DLD1 (cell line): ENCODE measurements around the gene ANKS1A.

Experiments
- in situ Hi-C: cut with HindIII; loops from 2 replicates; pipeline ENCODE4 v1.10.0; 2017; ENCODE audit warnings: low sequenced_read_pairs

Gene ANKS1A

DNA sequence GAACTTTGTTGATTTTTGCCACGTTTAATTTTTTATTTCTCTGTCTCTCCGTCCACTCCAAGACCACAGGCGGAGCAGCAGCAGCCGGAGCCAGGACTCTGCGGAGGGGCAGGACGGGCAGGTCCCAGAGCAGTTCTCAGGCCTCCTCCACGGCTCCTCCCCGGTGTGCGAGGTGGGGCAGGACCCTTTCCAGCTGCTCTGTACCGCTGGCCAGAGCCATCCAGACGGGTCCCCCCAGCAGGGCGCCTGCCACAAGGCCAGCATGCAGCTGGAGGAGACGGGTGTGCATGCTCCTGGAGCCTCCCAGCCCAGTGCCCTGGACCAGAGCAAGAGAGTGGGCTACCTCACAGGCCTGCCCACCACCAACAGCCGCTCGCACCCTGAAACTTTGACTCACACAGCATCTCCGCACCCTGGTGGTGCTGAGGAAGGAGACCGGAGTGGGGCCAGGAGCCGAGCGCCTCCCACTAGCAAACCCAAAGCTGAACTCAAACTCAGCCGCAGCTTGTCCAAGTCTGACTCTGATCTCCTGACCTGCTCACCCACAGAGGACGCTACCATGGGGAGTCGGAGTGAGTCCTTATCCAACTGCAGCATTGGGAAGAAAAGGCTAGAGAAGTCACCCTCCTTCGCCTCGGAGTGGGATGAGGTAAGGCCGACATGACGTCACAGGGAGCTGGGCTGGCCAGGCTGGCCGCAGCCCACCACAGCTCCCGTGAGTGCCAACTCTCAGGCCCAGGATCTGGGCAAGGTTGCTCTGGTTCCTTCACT is 128.5 kb downstream of the ANKS1A start:
- in situ Hi-C loops: no loop called here

- in situ Hi-C loops: no loop called here
Measured at GRCh38 chr6:35018182-35018519, 129.1 kb downstream of the ANKS1A start.

DNA sequence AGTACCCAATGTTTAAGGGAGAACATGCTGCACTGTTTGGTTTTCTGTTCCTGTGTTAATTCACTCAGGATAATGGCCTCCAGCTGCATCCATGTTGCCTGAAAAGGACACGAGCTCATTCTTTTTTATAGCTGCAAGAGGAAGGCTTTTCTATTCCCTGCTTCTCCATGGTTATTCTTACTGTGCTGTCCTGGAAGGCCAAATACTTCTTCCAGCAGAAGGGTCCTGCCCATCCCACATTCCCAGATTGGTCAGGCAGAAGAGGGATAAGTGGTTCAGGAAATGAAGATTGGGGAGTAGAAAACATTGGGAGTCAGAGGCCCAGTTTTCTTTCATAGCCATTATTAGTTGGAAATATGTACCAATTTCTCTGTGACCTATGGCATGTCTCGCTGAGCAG is 129.7 kb downstream of the ANKS1A start:
- in situ Hi-C loops: no loop called here

DNA sequence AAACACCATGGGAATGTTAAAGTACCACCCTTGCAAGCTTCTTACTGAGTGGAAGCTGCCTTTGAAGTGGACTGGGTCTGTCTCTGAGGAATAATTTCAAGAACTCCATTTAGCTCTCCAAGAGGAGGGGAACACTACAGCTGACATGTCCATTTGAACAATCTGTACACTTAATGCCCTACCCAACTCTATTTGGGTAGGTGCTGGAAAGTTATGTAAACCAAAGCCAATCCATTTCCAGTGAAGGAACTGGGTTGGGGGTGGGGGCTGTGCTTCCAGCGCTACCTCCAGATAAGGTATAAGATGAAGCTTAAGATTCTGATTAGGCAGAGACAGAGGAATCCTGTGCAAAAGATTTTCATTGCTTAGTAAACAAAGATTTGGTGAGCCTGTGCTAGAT is 130.1 kb downstream of the ANKS1A start:
- in situ Hi-C loops: no loop called here

DNA sequence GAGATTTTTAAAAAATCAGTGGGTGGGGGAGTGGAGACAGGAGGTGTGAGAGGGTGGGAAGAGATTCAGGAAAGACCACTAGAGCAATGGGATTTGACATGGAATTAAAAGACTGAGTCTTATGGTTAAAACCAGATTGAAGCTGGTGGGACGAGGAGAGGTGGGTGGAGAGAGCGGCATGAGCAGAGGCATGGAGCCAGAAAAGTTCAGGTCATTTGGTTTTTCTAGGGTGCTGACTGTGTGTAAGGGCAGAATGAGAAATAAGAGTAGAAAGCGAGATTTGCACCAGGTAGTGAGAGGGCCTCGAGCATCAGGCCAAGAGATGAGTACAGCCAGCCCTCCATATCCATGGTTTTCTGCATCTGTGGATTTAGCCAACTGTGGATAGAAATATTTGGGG is 130.8 kb downstream of the ANKS1A start:
- in situ Hi-C loops: no loop called here

GRCh38 chr6:35021004-35021403 is 131.9 kb downstream of the ANKS1A start:
- in situ Hi-C loops: no loop called here

DNA sequence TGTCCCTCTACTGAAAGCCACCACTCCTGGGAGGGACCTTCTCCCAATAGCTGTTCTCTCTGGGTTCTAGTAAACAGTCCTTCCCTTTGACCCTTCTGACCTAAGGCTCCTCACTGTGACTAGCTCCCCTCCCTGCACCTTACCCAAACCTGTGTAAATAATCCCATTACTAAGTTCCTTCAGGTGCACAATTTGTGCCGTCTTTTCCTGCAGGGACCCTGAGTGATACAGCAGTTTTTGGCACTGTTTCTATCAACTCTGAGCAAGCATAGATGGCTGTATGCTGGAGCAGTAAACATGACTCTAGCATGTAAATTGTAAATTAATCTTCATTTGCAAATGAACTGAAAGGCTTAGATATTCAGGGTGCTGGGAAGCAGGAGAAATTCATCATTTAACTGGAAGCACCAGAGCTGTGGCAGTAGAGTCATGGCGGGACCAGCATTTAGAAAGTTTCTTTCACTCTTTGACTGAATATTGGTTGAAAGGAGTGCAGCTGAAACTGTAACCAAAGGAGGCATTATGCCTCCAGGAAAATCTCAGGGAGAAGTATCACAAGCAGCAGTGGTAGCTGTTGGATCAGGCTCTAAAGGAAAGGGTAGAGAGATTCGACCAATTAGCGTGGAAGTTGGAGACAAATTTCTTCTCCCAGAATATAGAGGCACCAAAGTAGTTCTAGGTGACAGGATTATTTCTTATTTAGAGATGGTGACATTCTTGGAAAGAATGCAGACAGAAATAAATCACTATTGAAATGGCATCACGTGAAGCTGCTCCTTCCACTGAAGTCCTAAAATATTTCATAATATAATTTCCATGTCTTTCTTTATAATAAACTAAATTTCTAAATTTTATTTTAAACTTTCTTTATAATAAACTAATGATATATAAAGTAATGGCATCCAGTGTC is 134.3 kb downstream of the ANKS1A start:
- in situ Hi-C loops: no loop called here

DNA sequence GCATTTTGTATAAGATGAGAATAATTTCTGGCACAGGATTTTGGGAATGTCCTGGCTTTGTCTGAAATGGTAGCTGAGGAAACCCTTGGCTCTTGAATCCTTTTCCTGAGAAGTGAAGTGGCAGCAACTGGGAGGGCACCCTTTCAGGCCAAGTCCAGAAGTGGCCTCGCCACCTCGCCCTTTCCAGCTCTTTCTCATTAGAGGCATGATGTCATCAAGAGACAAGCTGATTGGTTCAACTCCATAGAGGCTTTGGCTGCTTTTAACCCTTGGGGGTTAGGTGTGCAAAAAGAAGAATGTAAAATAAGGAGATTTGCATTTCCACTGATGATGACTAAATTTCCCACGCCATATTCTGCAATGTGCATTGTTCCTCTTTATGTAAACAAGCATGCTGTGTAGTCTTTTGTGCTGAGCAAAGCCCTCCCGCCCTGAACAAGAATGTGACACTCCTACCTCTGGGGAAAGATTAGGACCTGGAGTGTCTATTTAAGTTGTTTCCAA is 135.5 kb downstream of the ANKS1A start:
- in situ Hi-C loops: no loop called here

DNA sequence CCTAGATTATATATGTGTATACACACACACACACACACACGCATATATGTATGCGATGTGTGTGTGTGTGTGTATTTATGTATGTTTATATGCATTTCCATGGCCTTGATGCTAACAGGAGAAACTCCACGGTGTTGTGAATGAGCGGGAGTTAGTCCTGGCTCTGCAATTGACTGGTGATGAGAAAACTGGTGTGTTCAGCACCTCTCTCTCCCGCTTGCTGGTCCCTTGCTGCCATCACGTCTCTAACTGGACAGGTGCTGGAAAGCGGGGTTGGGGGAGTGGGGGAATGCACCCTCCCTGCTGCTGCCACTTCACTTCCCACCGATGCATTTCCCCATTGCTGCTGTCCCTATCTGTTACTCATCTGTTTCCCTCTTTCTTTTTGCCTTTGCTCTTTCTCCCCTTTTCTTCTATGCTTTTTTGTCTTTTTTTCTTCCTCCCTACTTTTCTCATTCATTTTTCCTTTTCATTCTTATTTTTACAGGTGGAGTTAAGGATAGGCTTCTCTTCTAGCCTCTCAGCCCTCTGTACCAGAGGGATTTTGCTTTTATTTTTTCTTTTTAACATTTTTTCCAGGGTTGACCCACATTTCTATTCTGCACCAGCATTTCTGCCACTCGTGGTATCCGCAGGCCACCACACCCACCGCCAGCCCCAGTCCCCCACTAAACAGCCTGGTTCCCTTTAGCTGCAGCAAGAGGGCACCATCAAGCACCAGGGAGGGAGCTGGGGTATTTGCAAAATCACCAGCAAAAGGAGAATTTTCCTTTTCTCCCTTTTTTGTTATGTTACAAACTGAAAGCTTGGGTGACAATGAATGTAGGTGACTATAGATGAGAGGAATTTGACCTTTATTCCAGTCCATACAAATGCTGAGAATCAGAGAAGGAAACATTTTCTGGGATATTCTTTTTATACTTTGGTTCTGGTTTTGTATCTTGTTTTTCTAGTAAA is 136.5 kb downstream of the ANKS1A start:
- in situ Hi-C loops: no loop called here

DNA sequence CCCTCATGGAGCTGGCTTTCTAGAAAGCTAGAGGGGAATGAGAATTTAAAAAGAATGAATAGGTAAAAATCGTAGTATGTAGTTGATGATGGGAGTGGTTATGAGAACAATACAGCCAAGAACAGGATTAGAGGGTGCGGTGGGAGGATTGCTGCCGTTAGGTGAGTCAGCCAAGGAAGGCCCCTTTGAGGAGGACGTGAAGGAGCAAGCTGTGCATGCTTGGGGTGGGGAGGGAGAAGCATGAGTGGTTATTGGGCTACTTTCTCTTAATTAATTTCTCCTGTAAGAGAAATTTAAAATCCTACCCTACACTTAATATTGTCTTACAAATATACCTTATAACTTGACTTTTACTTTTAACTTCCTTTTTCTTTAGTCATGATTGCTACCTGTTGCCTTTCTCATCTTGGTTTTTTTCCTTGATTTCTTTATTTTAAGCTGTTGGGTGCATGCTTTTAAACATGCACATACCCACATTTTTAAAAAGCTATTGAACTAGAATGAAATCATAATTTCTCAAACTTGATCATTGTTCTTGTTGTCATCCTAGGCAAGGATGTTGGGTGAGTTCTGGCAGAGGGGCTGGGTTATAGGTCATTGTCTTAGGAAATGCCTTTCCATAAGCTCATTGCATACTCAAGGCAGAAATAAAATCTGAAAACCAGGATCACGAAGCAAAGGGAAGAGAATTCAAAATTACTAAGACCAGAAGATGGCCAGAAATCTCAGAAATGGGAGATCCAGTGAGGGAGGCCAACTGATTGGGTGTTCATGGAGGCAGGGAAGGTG is 137.6 kb downstream of the ANKS1A start:
- in situ Hi-C loops: no loop called here

- in situ Hi-C loops: no loop called here
Measured at GRCh38 chr6:35027807-35028206, 138.8 kb downstream of the ANKS1A start.

- in situ Hi-C loops: no loop called here
Measured at GRCh38 chr6:35028781-35029769, 140.0 kb downstream of the ANKS1A start.

- in situ Hi-C loops: no loop called here
Measured at GRCh38 chr6:35030099-35030498, 141.0 kb downstream of the ANKS1A start.

GRCh38 chr6:35031611-35032529 is 142.8 kb downstream of the ANKS1A start:
- in situ Hi-C loops: no loop called here

- in situ Hi-C loops: no loop called here
Measured at GRCh38 chr6:35033683-35034082, 144.6 kb downstream of the ANKS1A start.

DNA sequence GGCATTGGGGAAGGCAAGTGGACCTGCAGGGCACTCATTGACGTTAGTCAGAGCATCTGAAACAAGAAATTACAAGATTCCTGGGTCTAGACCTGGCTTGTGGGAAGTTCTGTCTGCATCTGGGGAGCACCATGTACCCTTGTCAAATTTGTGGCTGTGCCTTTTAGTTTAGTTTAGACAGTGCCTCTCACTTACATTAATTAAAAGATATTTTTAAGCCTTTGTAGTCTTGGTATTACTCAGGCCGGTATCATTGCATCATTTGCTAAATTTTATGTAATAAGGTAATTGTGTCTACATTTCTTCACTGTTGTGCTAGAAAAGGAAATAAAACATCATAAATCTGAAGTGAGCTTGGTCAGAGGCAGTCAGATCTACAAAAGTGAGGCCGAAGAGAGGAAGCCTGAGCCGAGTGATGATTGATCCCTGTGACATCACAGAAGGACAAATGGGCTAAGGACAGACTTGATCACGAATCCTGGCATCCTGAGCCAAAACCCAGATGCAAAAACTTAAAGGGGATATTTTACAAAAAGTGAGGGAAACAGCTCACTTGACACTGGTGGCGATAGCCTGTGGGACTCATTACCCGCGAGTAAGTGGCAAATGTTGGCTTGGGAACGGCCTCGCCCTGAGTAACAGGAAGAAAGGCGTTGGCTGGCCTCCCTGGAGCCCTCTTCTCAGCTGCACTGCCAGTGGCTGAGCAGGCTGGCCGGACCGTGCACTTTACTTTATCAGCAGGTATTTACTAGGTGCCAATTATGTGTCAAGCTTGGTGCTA is 145.5 kb downstream of the ANKS1A start:
- in situ Hi-C loops: no loop called here

DNA sequence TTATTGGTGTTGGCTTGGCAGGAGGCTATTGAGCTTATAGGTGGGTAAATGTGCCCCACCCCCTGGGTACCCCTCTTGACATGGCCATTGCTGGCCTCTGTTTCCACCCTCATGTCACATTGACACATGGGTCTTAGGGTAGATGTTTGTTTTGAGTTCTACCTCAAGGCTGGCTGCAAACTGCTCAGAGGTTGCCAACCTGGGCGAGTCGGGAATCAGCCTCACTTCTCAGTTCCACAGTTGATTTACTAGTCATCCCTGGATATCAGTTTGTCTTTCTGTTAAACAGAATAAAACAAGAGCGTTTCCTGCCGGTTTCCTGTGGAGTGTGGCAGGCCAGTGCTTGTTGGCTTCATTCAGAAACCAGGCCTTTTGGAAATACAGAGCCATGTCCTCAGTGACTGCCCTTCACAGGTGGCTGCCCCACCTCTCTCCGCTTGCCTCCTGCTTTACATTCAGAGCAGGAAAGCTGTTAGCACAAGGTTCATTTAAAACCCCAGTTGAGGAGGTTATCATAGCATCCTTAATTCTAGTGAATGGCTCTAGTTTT is 146.5 kb downstream of the ANKS1A start:
- in situ Hi-C loops: no loop called here
